PC-9 (cell line): ENCODE results near the gene NT5C1A.

Experiments used
- CTCF ChIP-seq: fragments of 200-600 bp; sonication (generic); conservative IDR thresholded peaks from 2 replicates; pipeline ENCODE4 v1.6.1; 2017; ENCODE audit warnings: mixed run types, antibody characterized with exemption, mild to moderate bottlenecking, moderate library complexity
- EZH2 ChIP-seq: fragments of 200-600 bp; sonication (generic); IDR thresholded peaks from 2 replicates; pipeline ENCODE4 v1.8.0; 2017; ENCODE audit warnings: antibody characterized with exemption, low read depth

GRCh38 chr1:39696448-39696847 lies 24.5 kb upstream of the NT5C1A start:
- TF ChIP-seq CTCF, result no peak
- TF ChIP-seq EZH2, result no peak
